ENCODE data around the gene SOX18.

DNA sequence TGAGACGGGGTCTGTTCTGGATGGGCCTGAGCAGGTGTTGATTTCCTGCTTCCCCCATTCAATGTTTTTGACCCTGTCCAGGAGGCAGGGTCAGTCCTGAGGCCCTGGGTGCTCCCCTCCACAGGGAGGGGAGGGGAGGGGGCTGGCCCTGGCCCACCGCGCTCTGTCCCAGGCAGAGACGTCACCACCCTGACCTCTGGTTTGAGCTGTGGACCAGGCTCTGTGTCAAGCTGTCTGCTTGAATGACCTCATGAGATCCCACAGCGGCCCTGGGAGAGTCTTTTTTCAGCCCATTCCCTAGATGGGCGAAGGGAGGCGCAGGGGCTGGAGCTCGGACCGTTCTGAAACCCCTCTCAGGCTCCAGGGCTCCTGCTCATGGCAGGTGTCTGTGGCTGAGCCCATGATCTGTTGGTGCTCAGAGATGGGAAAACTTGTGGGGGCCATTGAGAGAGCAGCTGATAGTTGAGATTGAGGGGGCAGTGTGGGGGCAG, 43.6 kb upstream of the SOX18 start:
- TF ChIP-seq, protein P1, sequence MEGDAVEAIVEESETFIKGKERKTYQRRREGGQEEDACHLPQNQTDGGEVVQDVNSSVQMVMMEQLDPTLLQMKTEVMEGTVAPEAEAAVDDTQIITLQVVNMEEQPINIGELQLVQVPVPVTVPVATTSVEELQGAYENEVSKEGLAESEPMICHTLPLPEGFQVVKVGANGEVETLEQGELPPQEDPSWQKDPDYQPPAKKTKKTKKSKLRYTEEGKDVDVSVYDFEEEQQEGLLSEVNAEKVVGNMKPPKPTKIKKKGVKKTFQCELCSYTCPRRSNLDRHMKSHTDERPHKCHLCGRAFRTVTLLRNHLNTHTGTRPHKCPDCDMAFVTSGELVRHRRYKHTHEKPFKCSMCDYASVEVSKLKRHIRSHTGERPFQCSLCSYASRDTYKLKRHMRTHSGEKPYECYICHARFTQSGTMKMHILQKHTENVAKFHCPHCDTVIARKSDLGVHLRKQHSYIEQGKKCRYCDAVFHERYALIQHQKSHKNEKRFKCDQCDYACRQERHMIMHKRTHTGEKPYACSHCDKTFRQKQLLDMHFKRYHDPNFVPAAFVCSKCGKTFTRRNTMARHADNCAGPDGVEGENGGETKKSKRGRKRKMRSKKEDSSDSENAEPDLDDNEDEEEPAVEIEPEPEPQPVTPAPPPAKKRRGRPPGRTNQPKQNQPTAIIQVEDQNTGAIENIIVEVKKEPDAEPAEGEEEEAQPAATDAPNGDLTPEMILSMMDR (IDR thresholded peaks at IDR 0.05) = no peak
- no peak for TF ChIP-seq POLR2A (IDR thresholded peaks at IDR 0.05)

All from lower leg skin (tissue), 3 donors.